Measurements from ENCODE around the gene CRYGA.

DNA sequence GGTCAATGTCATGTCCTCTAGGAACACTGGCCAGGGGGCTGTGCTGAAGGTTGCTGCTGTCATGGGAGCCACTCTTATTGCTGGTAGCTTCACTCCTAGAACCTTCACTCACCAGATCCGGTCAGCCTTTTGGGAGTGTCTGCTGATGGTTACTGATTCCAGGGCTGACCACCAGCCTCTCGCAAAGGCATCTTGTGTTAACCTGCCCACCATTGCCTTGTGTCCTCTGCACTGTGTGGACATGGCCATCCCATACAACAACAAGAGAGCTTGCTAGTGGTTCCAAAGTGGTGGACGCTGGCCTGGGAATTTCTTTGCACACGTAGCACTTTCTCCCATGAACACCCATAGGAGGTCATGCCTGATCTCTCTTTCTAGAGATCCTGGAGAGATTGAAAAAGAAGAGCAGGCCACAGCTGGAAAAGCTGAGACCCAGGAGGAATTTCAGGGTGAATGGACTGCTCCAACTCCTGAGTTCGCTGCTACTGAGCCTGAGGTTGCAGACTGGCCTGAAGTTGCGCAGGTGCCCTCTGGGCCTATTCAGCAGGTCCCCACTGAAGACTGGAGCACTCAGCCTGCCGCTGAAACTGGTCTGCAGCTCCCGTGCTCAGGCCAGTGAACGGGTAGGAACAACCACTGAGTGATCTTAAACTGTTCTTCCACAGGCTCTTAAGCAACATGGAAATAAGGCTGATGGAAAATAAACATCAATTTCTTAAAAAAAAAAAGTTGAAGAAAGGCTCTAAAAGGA is 45.1 kb upstream of the CRYGA start:
- TF ChIP-seq, protein P1, sequence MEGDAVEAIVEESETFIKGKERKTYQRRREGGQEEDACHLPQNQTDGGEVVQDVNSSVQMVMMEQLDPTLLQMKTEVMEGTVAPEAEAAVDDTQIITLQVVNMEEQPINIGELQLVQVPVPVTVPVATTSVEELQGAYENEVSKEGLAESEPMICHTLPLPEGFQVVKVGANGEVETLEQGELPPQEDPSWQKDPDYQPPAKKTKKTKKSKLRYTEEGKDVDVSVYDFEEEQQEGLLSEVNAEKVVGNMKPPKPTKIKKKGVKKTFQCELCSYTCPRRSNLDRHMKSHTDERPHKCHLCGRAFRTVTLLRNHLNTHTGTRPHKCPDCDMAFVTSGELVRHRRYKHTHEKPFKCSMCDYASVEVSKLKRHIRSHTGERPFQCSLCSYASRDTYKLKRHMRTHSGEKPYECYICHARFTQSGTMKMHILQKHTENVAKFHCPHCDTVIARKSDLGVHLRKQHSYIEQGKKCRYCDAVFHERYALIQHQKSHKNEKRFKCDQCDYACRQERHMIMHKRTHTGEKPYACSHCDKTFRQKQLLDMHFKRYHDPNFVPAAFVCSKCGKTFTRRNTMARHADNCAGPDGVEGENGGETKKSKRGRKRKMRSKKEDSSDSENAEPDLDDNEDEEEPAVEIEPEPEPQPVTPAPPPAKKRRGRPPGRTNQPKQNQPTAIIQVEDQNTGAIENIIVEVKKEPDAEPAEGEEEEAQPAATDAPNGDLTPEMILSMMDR (IDR thresholded peaks at IDR 0.05; ENCODE audit: low read depth, low read length), result no peak
- TF ChIP-seq EZH2phosphoT487 (IDR thresholded peaks at IDR 0.05; ENCODE audit: low read depth), result no peak

Data from OCI-LY3 (cell line).